GM18499 (cell line): ENCODE measurements around the gene TSHZ2.

ENCODE experiments used
- ATAC-seq: cut with Tn5 transposase; IDR thresholded peaks from one replicate; pipeline ENCODE4 v1.9.1; 2021; ENCODE audit warnings: moderate number of reproducible peaks; ENCODE audit not compliant: insufficient read depth, unreplicated experiment

The TSHZ2 gene

DNA sequence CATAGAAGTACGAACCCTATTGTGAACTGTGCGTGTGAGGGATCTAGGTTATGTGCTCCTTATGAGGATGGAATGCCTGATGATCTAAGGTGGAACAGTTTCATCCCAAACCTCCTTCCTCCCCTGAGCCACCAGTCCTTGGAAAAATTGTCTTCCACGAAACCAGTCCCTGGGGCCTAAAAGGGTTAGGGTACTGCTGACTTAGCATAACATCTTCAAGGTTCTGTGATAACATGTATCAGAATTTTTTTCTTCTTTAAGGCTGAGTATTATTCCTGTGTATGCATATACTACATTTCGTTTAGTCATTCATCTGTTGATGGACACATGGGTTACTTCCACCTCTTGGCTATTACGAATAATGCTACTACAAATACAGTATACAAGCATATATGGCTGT is 80.2 kb downstream of the TSHZ2 start:
- no peak for ATAC-seq

DNA sequence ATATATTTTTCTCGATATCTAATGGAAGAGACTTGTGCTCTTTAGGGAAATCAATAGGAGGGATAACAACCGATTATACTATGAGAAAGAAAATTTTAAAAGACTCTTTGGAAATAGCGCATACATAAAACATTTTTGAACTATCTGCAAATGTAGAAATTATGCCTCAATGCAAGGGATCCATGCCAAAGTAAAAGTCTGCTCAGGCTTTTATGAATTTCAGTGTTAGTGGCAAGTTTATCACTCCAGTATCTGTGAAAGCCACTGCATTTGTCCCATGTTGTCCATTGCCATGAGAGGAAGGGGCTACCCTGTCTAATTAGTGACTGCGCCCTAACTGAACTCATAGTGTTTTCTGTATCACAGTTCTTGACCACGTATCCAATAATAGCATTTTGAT is 81.4 kb downstream of the TSHZ2 start:
- no peak for ATAC-seq

DNA sequence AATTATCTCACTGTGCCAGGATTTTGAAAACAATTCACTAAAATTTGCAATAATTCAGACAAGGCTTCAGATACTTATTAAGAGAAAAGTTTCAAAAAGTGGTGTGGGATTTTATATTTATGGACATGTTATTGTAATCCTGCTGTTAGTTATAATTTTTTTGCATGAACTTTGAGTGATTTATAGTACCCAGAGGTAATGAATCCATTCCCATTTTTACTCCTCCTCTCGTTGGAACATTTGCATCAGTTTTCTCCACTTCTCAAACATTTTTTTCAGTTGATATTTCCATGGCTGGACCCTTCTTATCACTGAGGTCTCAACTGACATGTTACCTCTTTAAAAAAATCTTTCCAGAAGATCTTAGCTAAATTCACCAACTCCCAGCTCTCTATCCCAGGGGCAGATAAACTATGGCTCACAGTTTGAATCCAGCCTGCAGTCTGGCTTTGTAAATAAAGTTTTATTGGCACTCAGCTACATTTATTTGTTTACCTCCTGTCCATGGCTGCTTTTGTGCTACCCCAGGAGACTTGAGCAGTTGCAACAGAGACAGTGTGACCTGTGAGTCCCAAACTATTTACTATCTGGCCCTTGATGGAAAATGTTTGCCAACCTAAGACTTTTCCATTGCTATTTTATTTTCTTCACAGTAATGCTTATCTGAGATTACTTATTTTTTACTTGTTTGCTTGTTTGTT is 83.4 kb downstream of the TSHZ2 start:
- ATAC-seq = no peak

DNA sequence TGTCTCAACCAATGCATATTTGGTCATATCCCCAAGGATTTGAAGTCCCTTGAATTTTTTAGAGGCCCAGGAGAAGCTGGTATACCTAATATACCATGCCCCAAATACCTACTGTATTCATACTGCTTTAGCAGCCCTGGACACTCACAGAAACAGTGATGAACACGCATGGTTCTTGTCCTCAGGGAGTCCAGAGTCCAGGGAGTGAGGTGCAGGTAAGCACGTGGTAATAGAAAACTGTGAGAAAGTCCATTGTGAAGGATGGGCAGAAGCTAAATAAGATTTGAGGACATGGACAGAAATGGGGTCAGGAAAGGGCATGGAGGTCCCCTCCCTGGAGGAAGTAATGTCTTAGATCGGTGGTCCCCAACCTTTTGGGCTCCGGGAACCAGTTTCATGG is 85.4 kb downstream of the TSHZ2 start:
- no peak for ATAC-seq

DNA sequence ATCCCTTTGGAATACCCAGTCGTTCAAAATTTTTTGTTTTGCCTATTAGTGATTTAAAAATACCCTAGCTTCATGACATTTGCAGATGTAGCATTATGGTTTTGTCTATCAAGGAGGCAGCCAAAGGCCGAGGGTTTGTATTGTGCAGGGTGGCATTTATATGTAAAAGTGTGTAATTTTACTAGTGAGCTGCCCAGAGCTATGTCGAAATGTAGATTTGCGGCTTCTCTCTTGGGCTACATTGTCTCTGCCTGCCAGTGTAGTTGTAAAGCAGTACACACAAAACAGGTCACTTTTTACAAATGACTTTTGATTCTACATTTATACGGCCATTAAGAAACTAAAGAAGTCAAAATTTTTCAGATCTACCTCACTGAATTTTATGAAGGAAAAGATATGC is 87.7 kb downstream of the TSHZ2 start:
- no peak for ATAC-seq

- no peak for ATAC-seq
Observed at GRCh38 chr20:53061192-53062108, 89.3 kb downstream of the TSHZ2 start.

DNA sequence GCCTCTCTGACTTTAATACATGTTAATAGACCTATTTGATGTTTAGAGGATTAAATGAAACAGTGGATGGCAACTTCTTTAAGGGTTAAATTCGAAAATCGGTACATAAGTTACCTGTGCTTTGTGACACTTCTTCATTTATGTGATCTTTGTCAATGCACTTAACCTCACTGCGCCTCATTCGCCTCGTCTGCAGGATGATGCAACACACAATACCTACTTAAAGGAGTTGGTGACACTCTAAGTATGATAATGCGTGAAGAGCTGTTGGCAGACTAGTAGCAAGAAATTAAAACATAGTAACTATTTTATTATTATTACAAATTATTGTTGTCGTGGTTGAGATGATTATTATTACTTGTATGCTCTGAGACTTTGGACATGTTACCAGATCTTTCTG is 92.8 kb downstream of the TSHZ2 start:
- ATAC-seq = no peak

GRCh38 chr20:53068241-53068640 is 96.1 kb downstream of the TSHZ2 start:
- no peak for ATAC-seq

DNA sequence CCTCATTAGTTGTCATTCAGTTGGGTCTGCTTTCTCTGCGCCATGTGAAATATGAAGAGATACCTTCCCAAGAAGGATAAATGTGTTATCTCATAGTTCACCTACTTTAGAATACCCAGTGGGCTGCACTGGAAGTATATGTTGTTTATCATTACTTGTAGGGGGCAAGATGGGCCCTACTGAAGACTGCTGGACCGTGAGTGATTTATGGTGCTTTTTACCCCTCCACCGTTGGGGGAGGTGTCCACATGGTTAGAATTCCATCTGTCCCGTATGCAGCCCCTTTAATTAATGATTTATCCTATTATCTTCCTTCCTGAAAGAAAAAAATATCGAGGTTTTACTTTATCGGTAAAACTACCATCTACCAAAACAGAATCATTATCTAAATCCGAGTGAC is 97.0 kb downstream of the TSHZ2 start:
- ATAC-seq = no peak

- no peak for ATAC-seq
Observed at GRCh38 chr20:53070224-53070623, 98.1 kb downstream of the TSHZ2 start.

DNA sequence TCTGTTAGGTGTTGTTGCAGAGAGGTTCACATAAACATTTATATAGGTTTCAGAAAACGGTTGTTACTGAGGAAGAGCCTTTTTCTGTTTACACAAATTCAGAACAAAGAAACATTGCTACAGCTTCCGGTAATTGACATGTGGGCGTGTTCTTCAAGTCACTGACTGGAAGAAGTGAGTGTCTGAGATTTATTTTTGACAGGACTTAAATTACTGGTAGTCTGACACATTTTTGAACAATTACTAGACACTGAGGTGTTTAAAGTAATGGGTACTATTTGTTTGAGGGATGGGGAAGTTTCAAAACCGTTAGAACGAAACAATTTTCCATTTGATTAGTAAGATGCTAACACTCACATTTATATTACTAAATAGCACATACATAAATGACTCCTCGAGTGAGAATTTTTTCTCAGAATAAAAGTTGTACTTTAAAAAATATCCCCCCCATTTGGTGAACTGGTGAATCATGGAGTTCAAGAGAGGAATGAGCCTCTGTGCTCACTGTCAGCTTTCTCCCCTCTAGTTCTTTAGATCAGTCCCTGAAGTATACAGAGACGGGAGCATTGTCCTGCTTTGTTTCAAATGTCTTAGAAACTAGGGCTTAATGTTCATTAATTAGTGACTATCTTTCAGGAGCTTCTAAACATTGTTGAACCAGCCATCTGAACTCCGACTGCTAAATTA is 98.7 kb downstream of the TSHZ2 start:
- ATAC-seq = no peak

DNA sequence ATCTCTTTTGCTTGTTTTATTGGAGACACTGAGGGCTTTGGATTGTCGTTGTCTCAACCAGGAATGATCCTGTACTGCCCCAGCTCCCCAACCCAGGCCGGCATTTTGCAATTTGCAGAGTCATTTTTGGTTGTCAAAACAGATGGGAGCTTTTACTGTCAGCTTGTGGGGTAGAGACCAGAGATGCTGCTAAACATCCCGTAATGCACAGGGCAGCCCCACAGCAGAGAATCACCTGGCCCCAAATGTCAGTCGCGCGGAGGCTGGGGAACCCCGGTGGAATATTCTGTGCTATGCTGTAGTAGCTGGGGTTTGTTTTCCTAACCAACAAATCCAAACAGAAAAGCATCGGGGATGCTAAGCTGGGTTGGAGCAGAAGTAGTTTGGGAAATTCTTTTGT is 99.7 kb downstream of the TSHZ2 start:
- no peak for ATAC-seq

GRCh38 chr20:53072923-53073579 is 100.9 kb downstream of the TSHZ2 start:
- no peak for ATAC-seq

DNA sequence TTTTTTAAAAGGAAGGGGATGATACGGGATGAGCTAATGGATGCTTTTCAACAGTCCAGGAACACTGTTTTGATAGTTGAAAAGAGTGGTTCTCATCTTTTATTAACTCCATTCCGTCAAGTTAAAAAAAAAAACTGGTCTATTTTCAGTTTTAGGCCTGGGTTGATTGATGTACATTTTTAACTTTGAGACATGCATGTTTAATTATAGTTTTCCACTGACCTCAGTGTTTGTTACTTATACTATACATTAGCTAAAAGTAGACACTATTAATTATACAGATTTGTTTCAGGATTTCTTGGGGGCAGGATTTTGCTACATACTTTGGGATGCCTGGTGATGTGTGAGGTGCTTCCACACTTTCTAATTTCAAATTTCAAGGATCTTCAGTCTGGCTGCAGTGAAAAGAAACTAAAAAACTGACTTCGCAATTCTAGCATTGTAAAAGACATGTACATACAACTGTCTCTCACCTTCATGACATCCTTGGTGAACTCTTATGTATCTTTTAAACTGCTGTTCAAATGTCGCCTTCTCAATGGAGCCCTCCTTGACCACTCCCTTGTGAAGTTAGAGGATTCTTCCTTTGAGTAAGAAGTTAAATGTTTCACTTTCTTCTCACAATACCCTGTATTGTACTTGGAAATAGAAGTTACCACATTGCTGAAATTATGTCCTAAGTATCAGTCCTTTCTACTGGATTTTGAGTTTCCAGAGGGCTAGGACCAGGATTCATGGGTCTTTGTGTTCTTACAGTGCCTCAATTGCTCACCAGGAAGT is 101.7 kb downstream of the TSHZ2 start:
- no peak for ATAC-seq

- ATAC-seq = no peak
Observed at GRCh38 chr20:53074811-53075314, 102.7 kb downstream of the TSHZ2 start.

- ATAC-seq = no peak
Observed at GRCh38 chr20:53076668-53077067, 104.5 kb downstream of the TSHZ2 start.

DNA sequence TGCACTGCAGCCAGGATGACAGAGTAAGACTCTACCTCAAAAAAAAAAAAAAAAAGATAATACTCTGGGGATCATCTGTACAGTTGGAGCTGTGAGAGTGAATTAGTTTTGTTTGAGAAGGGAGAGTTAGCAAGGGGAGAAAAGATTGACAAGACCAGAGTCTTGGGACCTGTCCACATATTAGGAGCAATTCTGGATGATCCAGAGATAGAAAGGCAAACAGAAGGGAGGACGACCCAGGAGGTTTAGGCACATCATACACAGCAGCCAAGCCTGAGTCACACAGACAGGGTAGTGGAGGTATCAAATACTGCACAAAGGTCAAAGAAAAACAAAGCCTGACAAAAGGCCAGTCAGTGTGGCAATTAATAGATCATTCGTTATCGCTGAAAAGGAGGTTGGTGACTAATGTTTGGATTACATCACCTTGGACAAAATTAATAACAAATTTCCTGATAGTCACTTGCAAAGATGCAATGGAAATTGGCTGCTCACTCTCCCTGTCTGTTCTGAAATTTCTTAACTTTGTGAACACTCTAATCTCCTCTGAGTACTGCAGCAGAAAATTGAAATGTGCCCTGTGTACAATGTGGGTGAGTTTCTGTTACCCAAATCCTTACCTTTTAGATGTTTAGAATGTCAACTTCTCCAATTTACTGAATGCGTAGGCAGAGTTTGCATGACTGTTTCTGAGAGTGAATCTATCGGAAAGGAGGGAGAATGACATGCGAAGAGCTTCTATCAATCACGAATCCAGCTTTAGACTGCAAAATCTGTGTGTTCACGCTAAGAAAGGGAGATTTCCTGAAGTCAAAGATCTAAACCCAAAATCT is 105.4 kb downstream of the TSHZ2 start:
- no peak for ATAC-seq

DNA sequence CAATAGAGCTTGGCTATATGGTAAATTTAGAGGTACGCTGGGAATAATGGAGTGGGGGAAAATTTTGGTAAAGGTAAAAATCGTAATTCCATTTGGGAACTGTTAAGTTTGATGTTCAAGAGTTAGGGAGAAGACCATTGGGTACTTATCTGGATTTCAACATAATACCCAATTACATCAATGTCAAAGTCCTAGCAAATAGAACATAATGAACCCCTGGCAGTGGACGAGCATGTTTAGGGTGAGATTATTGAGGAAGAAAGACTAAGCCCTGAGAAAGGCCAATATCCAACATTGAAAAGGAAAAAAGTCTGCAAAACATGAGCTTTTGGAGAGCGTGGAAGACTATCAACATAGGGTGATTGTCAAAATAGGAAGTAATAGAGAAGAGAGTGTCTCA is 106.6 kb downstream of the TSHZ2 start:
- ATAC-seq = no peak

DNA sequence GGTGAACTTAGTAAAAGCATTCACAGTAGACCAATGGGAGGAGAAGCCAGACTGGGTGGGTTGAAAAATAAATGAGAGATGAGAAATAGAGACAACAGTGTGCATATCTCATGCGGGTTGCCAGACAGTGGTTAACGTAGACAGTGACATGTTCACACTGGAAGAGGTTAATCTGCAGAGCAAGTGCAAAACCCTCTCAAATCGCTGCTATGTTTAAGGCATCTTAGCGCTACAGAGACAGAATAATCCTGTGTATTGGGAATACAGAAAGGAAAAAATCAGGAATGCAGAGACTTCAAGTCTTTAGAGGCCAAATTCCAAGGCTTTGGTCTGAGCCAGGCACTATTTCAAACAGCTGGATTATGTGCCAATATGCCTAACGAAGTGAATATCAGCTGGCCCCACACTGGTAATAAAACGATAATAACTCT is 107.1 kb downstream of the TSHZ2 start:
- no peak for ATAC-seq
